CD8-positive, alpha-beta memory T cell (primary cell): ENCODE data around the gene PLSCR4. TPM values are rescaled to one million over a fixed set of nuclear protein-coding genes. Genes with fewer than 3 reads are reported as not detected.
"Not testable (repeated sequence)": the region's sequence is repeated elsewhere in the genome, so short reads cannot be mapped to it uniquely, and the experiment has no call there.

Source experiments
- CTCF ChIA-PET: fragments of 350-600 bp; sonication (Branson Sonifier 250); formaldehyde crosslinking; loops from one replicate; lab custom pipeline; 2021; ENCODE audit warnings: antibody characterized with exemption; lab: Charles Lee
- POLR2A ChIA-PET: fragments of 350-600 bp; sonication (Branson Sonifier 250); formaldehyde crosslinking; loops from one replicate; lab custom pipeline; 2021; ENCODE audit warnings: antibody characterized with exemption; lab: Charles Lee
- DNase-seq, 5 donors: peaks; one replicate each; pipeline versions ENCODE4 v3.0.0 to v3.0.0-alpha.2; 2020 to 2022; ENCODE audit warnings: mixed read lengths in 1 of 5
- H3K27ac ChIP-seq: one replicate; pipeline ENCODE4 v1.7.0; 2013; ENCODE audit warnings: low read depth, mild to moderate bottlenecking, low read length, moderate library complexity
- H3K27me3 ChIP-seq: 2 replicates; pipeline ENCODE4 v1.7.0; 2013; ENCODE audit warnings: low read length, mild to moderate bottlenecking; ENCODE audit not compliant: insufficient read depth, poor library complexity, severe bottlenecking
- H3K36me3 ChIP-seq: 2 replicates; pipeline ENCODE4 v1.7.0; 2013; ENCODE audit warnings: mild to moderate bottlenecking, low read length, moderate library complexity; ENCODE audit not compliant: insufficient read depth
- H3K4me1 ChIP-seq: 2 replicates; pipeline ENCODE4 v1.7.0; 2013; ENCODE audit warnings: mild to moderate bottlenecking, low read length, moderate library complexity; ENCODE audit not compliant: insufficient read depth
- H3K4me3 ChIP-seq: 2 replicates; pipeline ENCODE4 v1.7.0; 2013; ENCODE audit warnings: mild to moderate bottlenecking, low read length
- H3K9me3 ChIP-seq: 2 replicates; pipeline ENCODE4 v1.7.0; 2013; ENCODE audit warnings: mild to moderate bottlenecking, low read length
- H3K27ac Mint-ChIP-seq, 8 donors: one replicate each; pipeline ENCODE4 v1.8.0; 2020 to 2021; ENCODE audit warnings: mixed read lengths in 8 of 8, mild to moderate bottlenecking in 6 of 8, inconsistent platforms in 3 of 8, moderate library complexity in 3 of 8
- H3K27me3 Mint-ChIP-seq, 2 donors: one replicate each; pipeline ENCODE4 v1.8.0; 2020 to 2021; ENCODE audit warnings: mixed read lengths in 2 of 2, mild to moderate bottlenecking in 1 of 2, moderate library complexity in 1 of 2
- H3K36me3 Mint-ChIP-seq, 3 donors: one replicate each; pipeline ENCODE4 v1.8.0; 2020 to 2021; ENCODE audit warnings: mixed read lengths in 3 of 3, inconsistent platforms in 1 of 3, mild to moderate bottlenecking in 1 of 3
- H3K4me1 Mint-ChIP-seq, 3 donors: one replicate each; pipeline ENCODE4 v1.8.0; 2020 to 2021; ENCODE audit warnings: mixed read lengths in 3 of 3, inconsistent platforms in 1 of 3, mild to moderate bottlenecking in 1 of 3
- H3K4me3 Mint-ChIP-seq, 7 donors: one replicate each; pipeline ENCODE4 v1.8.0; 2020 to 2021; ENCODE audit warnings: mixed read lengths in 7 of 7, mild to moderate bottlenecking in 6 of 7, moderate library complexity in 4 of 7, inconsistent platforms in 2 of 7
- H3K9me3 Mint-ChIP-seq, 5 donors: one replicate each; pipeline ENCODE4 v1.8.0; 2020 to 2022; ENCODE audit warnings: mixed read lengths in 5 of 5, mild to moderate bottlenecking in 3 of 5, moderate library complexity in 2 of 5, inconsistent platforms in 1 of 5
- polyA plus RNA-seq: library from polyadenylated mRNA; unstranded; fragments of 300-500 nt; fragmentation: Illumina TruSeq; gene quantifications from one replicate; pipeline ENCODE4 v1.2.3, GENCODE V29; 2021
- total RNA-seq, 2 experiments: library from RNA; stranded (reverse); gene quantifications; one replicate each; pipeline ENCODE4 v1.2.3, GENCODE V29; 2021

PLSCR4 gene, protein sequence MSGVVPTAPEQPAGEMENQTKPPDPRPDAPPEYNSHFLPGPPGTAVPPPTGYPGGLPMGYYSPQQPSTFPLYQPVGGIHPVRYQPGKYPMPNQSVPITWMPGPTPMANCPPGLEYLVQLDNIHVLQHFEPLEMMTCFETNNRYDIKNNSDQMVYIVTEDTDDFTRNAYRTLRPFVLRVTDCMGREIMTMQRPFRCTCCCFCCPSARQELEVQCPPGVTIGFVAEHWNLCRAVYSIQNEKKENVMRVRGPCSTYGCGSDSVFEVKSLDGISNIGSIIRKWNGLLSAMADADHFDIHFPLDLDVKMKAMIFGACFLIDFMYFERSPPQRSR
- total RNA-seq = not detected
- not detected for polyA plus RNA-seq

DNA sequence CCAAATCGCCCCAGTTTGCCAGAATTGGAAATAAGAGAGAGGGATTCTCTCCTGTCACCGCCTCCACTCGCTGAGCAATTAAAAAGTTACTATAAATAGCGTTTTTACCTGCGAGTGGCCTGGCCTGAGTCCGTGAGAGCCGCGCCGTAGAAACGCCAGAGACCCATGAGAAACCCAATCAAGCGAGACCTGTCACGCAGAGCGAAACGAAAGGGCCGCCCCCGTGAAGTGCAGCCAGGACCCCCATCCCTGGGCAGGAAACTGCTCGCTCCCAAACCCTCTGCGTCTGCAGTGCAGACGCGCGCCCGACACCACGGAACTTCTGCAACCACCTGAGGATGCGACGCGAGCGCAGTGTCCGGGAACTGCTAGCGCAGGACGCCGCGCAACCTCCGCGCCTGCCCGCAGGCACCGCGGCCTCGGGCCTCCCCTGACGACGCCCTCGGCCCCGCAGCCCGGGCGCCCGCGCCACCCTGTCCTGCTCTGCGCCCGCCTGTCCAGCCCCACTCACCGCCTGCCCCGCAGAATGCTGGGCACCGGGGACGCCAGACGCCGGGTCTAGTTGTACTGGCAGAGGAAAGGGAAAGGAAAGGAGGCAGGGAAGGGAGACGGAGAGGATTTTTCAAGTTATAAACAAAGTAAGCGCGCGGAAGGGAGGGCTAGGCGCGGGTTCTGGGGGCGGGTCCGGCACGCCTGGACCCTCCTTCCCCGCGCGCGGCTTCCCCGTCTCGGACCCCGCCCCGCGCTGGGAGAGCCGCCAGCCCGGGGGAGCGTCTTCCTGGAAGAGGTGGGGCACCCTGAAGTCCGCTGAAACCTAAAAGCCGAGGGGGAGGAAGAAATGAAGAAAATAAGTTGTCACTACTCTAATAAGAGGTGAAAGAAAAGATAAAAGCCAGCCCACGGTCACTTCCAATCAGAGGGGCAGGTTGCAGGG lies at the start of gene PLSCR4:
TSS of gene PLSCR4 (minus strand) at position 657 of the 934 bp plus-strand sequence. CDS start 29,034 bp downstream, outside the sequence.
- no peak within 1 kb of the TSS for H3K4me3 ChIP-seq
- Mint-ChIP-seq H3K36me3 (no peaks in the 10 kb centered on the region), H3K9me3 (peaks cover 0 to 7% (median 2%) of the 10 kb centered on the region in 5 donors), H3K27ac (no peak within 1 kb of the TSS), H3K27me3 (peaks cover 21 to 40% of the 10 kb centered on the region in 2 donors), H3K4me3 (peak within 1 kb of the TSS in 6 of 7 donors; percentile 35 to 77 (median 69)), H3K4me1 (peaks cover 10 to 11% (median 10%) of the 10 kb centered on the region in 3 donors)
- ChIA-PET CTCF (no interaction called here), POLR2A (no interaction called here)
- H3K9me3 ChIP-seq = no peaks in the 10 kb centered on the region
- H3K27me3 ChIP-seq = peaks cover 10% of the 10 kb centered on the region
- DNase-seq = no peak
- no peaks in the 10 kb centered on the region for H3K4me1 ChIP-seq
- H3K27ac ChIP-seq = no peak within 1 kb of the TSS
- H3K36me3 ChIP-seq = no peaks in the 10 kb centered on the region

DNA sequence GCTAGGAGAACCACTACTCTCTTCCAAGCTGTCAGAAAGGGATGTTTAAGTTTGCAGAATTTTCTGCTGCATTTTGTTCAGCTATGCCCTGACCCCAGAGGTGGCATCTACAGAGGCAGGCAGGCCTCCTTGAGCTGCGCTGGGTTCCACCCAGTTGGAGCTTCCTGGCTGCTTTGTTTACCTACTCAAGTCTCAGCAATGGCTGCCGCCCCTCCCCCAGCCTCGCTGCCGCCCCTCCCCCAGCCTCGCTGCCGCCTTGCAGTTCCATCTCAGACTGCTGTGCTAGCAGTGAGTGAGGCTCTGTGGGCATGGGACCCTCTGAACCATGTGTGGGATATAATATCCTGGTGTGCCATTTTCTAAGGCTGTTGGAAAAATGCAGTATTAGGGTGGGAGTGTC lies 42.5 kb upstream of the PLSCR4 start:
- H3K36me3 ChIP-seq, H3K27me3 Mint-ChIP-seq, H3K9me3 ChIP-seq, H3K4me1 ChIP-seq, H3K27ac ChIP-seq, H3K27ac Mint-ChIP-seq, H3K4me3 Mint-ChIP-seq, POLR2A ChIA-PET, H3K27me3 ChIP-seq, H3K36me3 Mint-ChIP-seq, H3K4me1 Mint-ChIP-seq, CTCF ChIA-PET, DNase-seq, H3K4me3 ChIP-seq: not testable (repeated sequence)
- H3K9me3 Mint-ChIP-seq = peaks cover 4 to 11% (median 6%) of the 10 kb centered on the region in 5 donors

DNA sequence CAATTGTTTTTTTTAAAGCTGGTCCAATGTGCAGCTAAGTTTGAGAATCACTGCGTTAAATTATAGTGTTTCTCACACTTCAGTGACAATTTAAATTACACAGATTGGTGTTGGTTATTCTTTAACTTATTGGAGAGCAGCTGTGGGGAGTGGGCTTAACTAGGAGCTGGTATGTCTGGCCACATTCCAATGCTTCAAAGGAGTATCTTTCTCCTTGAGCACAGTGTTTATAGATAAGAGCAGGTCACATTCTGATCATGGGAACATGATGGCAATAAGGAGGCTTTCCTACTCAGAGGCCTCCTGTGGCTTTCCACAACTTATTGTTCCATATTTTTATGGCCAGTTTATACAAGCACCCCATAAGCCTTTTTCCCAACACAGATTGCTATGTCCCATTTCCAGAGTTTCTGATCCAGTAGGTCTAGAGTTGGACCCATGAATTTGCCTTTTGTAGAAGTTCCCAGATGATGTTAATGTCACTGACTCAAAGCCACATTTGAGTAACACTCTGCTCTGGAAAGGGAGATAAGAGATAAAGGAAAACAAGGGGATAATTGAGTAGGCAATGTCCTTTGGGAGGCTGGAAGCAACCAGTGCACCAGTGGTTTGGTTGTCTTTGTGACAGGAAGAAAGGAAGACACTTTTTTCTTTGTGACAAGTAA lies 33.0 kb upstream of the PLSCR4 start:
- Mint-ChIP-seq H3K4me3 (no peak overlapping the region), H3K9me3 (peaks cover 0 to 4% (median 2%) of the 10 kb centered on the region in 5 donors), H3K27ac (no peak overlapping the region), H3K4me1 (no peaks in the 10 kb centered on the region), H3K27me3 (peaks cover 0 to 2% of the 10 kb centered on the region in 2 donors), H3K36me3 (no peaks in the 10 kb centered on the region)
- H3K9me3 ChIP-seq = no peaks in the 10 kb centered on the region
- H3K36me3 ChIP-seq = no peaks in the 10 kb centered on the region
- DNase-seq = no peak
- H3K27me3 ChIP-seq = no peaks in the 10 kb centered on the region
- ChIA-PET POLR2A (no interaction called here), CTCF (no interaction called here)
- H3K4me1 ChIP-seq = no peaks in the 10 kb centered on the region
- no peak overlapping the region for H3K4me3 ChIP-seq
- H3K27ac ChIP-seq = no peak overlapping the region

DNA sequence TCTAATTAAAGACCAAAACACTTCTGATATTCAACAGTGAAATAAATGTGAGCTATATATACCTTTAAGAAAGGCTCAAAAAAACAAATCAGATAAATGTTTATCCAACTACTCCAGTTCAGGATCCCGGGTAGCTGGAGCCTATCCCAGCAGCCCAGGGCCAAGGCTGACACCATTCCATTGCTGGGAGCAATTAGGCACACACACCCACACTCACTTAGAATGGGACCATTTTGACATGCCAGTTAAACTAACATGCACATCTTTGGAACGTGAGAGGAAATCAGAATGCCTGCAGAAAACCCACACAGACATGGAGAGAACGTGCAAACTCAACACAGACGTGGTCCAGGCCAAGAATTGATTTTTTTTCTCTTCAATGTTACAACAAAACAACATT lies 30.0 kb upstream of the PLSCR4 start:
- H3K4me3 ChIP-seq = no peak overlapping the region
- H3K9me3 Mint-ChIP-seq = no peaks in the 10 kb centered on the region
- H3K4me1 Mint-ChIP-seq = no peaks in the 10 kb centered on the region
- no peaks in the 10 kb centered on the region for H3K36me3 Mint-ChIP-seq
- no peaks in the 10 kb centered on the region for H3K27me3 Mint-ChIP-seq
- H3K4me3 Mint-ChIP-seq = no peak overlapping the region
- DNase-seq = no peak
- H3K27ac Mint-ChIP-seq = no peak overlapping the region
- H3K9me3 ChIP-seq = no peaks in the 10 kb centered on the region
- ChIA-PET POLR2A (no interaction called here), CTCF (no interaction called here)
- no peak overlapping the region for H3K27ac ChIP-seq
- no peaks in the 10 kb centered on the region for H3K36me3 ChIP-seq
- no peaks in the 10 kb centered on the region for H3K4me1 ChIP-seq
- no peaks in the 10 kb centered on the region for H3K27me3 ChIP-seq

DNA sequence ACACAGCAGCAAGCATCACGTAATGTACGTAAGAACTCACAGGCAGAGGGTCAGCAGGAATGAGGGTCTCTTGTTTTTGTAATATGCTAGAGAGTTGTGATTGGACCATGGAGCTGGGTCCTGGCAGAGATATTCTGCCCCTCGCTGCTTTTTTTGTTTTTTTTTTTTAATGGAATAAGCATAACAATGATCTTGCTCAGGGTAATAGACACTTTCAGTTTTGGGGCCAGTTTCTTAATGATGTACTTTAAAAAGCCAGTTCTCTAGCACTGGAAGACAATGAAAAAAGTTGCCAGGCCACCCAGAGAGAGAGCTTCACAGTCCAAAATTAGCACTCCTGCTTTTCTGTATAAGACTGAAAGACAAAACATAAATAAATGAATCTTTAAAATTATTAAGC lies 29.0 kb upstream of the PLSCR4 start:
- POLR2A ChIA-PET = no interaction called here
- Mint-ChIP-seq H3K4me1 (no peaks in the 10 kb centered on the region), H3K9me3 (no peaks in the 10 kb centered on the region), H3K27me3 (no peaks in the 10 kb centered on the region), H3K4me3 (no peak overlapping the region), H3K27ac (no peak overlapping the region), H3K36me3 (no peaks in the 10 kb centered on the region)
- H3K27me3 ChIP-seq = no peaks in the 10 kb centered on the region
- no peaks in the 10 kb centered on the region for H3K36me3 ChIP-seq
- no peak overlapping the region for H3K27ac ChIP-seq
- no peak overlapping the region for H3K4me3 ChIP-seq
- no peaks in the 10 kb centered on the region for H3K4me1 ChIP-seq
- H3K9me3 ChIP-seq = no peaks in the 10 kb centered on the region
- CTCF ChIA-PET = no interaction called here
- DNase-seq = no peak

DNA sequence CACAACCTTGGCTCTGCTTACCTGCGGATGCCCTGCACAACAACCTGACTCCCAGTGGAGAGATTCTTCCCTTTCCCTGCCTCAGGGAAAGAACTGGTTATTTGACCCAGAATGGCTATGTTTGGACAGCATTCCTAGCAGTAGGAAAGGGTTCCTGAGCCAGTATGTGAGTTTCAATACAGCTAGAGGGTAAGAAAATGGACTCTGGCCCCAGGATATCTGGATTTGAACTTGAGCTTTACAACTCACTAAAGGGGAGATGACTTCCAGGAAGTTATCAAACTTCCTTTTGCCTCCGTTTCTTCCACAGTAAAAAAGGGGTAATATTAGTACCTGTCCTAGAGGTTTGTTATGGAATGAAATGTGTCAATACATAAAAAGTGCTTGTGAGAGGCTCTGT lies 28.1 kb upstream of the PLSCR4 start:
- Histone ChIP-seq H3K4me1 (no peaks in the 10 kb centered on the region), H3K36me3 (no peaks in the 10 kb centered on the region), H3K27ac (no peak overlapping the region), H3K4me3 (no peak overlapping the region), H3K9me3 (no peaks in the 10 kb centered on the region), H3K27me3 (no peaks in the 10 kb centered on the region)
- H3K27ac Mint-ChIP-seq = no peak overlapping the region
- CTCF ChIA-PET = no interaction called here
- no peak overlapping the region for H3K4me3 Mint-ChIP-seq
- H3K4me1 Mint-ChIP-seq = no peaks in the 10 kb centered on the region
- H3K36me3 Mint-ChIP-seq = no peaks in the 10 kb centered on the region
- H3K27me3 Mint-ChIP-seq = no peaks in the 10 kb centered on the region
- no peak for DNase-seq
- POLR2A ChIA-PET = no interaction called here
- H3K9me3 Mint-ChIP-seq = no peaks in the 10 kb centered on the region

DNA sequence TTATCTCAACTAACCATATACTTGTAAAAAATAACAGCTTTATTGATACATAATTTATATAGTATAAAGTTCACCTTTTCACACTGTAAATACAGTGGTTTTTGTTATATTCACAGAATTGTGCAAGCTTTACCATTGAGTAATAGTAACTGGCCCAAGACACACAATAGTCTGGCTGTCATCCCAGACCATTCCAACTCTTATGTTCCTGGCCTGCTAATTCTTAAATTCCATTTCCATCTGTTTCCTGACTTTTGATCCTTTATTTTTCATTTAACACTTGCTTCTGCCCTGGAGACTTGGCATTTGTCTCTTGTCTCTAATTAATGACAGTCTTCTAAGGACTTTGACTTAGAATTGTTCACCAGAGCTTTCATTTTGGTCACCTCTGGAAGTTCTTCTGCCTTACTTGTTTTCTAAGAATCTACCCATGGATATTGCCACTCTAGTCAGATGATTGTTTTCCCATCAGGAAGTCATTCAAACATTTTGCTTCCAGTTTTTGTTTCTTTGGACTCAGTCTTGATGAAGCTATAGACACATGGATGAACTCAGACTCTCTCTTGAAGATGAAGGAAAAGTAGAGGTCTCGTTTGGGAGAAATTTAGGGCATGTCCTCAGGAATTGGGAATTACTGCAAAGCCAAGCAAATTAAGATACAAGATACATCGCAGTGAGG lies 27.2 kb upstream of the PLSCR4 start:
- no peaks in the 10 kb centered on the region for H3K4me1 Mint-ChIP-seq
- H3K4me3 ChIP-seq = no peak overlapping the region
- no peaks in the 10 kb centered on the region for H3K9me3 Mint-ChIP-seq
- H3K27ac Mint-ChIP-seq = no peak overlapping the region
- no peaks in the 10 kb centered on the region for H3K9me3 ChIP-seq
- no peaks in the 10 kb centered on the region for H3K4me1 ChIP-seq
- H3K27me3 Mint-ChIP-seq = peaks cover 0 to 3% of the 10 kb centered on the region in 2 donors
- H3K4me3 Mint-ChIP-seq = no peak overlapping the region
- H3K27me3 ChIP-seq = no peaks in the 10 kb centered on the region
- ChIA-PET CTCF (no interaction called here), POLR2A (no interaction called here)
- no peak for DNase-seq
- H3K36me3 Mint-ChIP-seq = no peaks in the 10 kb centered on the region
- no peak overlapping the region for H3K27ac ChIP-seq
- no peaks in the 10 kb centered on the region for H3K36me3 ChIP-seq
